Right atrium auricular region (tissue), 2 donors: ENCODE results near the gene PLCL1. TPM values are rescaled to one million over a fixed set of nuclear protein-coding genes. Genes with fewer than 3 reads are reported as not detected.

Experiments used
- DNase-seq: peaks from one replicate; pipeline ENCODE4 v3.0.0-alpha.2; 2019; ENCODE audit warnings: low spot score
- H3K27ac ChIP-seq, 2 donors: fragments of 200-600 bp; sonication (generic); 1 replicate in 1 of 2; 2 replicates in 1 of 2; pipeline ENCODE4 v1.5.1; 2016 to 2019
- H3K27me3 ChIP-seq, 2 donors: fragments of 200-600 bp; sonication (generic); one replicate each; pipeline versions ENCODE4 v1.5.1 to v1.6.0; 2017 to 2019
- H3K36me3 ChIP-seq: fragments of 200-600 bp; sonication (generic); one replicate; pipeline ENCODE4 v1.5.1; 2016
- H3K4me1 ChIP-seq, 2 donors: fragments of 200-600 bp; sonication (generic); one replicate each; pipeline versions ENCODE4 v1.5.1 to v1.6.0; 2017 to 2019
- H3K4me3 ChIP-seq, 2 donors: fragments of 200-600 bp; sonication (generic); 1 replicate in 1 of 2; 2 replicates in 1 of 2; pipeline ENCODE4 v1.5.1; 2017 to 2019; ENCODE audit warnings: mild to moderate bottlenecking in 1 of 2, moderate library complexity in 1 of 2
- H3K9me3 ChIP-seq, 2 donors: fragments of 200-600 bp; sonication (generic); one replicate each; pipeline ENCODE4 v1.5.1; 2019
- CTCF ChIP-seq, 2 donors: fragments of 200-600 bp; sonication (generic); IDR thresholded peaks; one replicate each; pipeline ENCODE4 v1.5.1; 2019; ENCODE audit warnings: antibody characterized with exemption in 2 of 2
- total RNA-seq, 2 donors: library from RNA; depleted of rRNA; stranded (reverse); fragments of >200 nt; gene quantifications; one replicate each; pipeline ENCODE4 v1.1.0, GENCODE V29; 2016

PLCL1 gene
- total RNA-seq, 2 donors from 2014 or later: 26.8 to 32.0 TPM

GRCh38 chr2:198004173-198004572, 199.8 kb downstream of the PLCL1 start:
- Histone ChIP-seq H3K4me1 (no peaks in the 10 kb centered on the region), H3K27me3 (no peaks in the 10 kb centered on the region), H3K36me3 (no peaks in the 10 kb centered on the region), H3K27ac (no peak overlapping the region), H3K9me3 (no peaks in the 10 kb centered on the region), H3K4me3 (no peak overlapping the region)
- no peak for DNase-seq
- TF ChIP-seq CTCF (IDR thresholded peaks at IDR 0.05): no peak

GRCh38 chr2:198004921-198005829, 200.8 kb downstream of the PLCL1 start:
- H3K4me1 ChIP-seq: no peaks in the 10 kb centered on the region
- no peak for DNase-seq
- no peak for TF ChIP-seq CTCF (IDR thresholded peaks at IDR 0.05)
- H3K27ac ChIP-seq: no peak overlapping the region
- no peak overlapping the region for H3K4me3 ChIP-seq
- H3K36me3 ChIP-seq: no peaks in the 10 kb centered on the region
- H3K9me3 ChIP-seq: peaks cover 0 to 7% of the 10 kb centered on the region in 2 donors
- no peaks in the 10 kb centered on the region for H3K27me3 ChIP-seq

GRCh38 chr2:198006733-198007132, 202.3 kb downstream of the PLCL1 start:
- no peak for TF ChIP-seq CTCF (IDR thresholded peaks at IDR 0.05)
- Histone ChIP-seq H3K27ac (no peak overlapping the region), H3K9me3 (peaks cover 0 to 12% of the 10 kb centered on the region in 2 donors), H3K36me3 (no peaks in the 10 kb centered on the region), H3K4me3 (no peak overlapping the region), H3K27me3 (no peaks in the 10 kb centered on the region), H3K4me1 (no peaks in the 10 kb centered on the region)
- DNase-seq: no peak

- H3K4me1 ChIP-seq: no peaks in the 10 kb centered on the region
- H3K9me3 ChIP-seq: peaks cover 0 to 19% of the 10 kb centered on the region in 2 donors
- H3K27me3 ChIP-seq: no peaks in the 10 kb centered on the region
- H3K27ac ChIP-seq: no peak overlapping the region
- H3K36me3 ChIP-seq: no peaks in the 10 kb centered on the region
- TF ChIP-seq CTCF (IDR thresholded peaks at IDR 0.05): no peak
- H3K4me3 ChIP-seq: no peak overlapping the region
- no peak for DNase-seq
Measured at GRCh38 chr2:198008230-198008629, 203.8 kb downstream of the PLCL1 start.

- no peaks in the 10 kb centered on the region for H3K27me3 ChIP-seq
- H3K4me3 ChIP-seq: no peak overlapping the region
- H3K36me3 ChIP-seq: no peaks in the 10 kb centered on the region
- H3K27ac ChIP-seq: no peak overlapping the region
- no peak for TF ChIP-seq CTCF (IDR thresholded peaks at IDR 0.05)
- no peaks in the 10 kb centered on the region for H3K4me1 ChIP-seq
- peaks cover 0 to 19% of the 10 kb centered on the region in 2 donors for H3K9me3 ChIP-seq
- DNase-seq: no peak
Measured at GRCh38 chr2:198012025-198012424, 207.6 kb downstream of the PLCL1 start.
